A549 (cell line): ENCODE data around the gene PARVB. TPM values are rescaled to one million over a fixed set of nuclear protein-coding genes. Genes with fewer than 3 reads are reported as not detected.
"Not testable (repeated sequence)": the region's sequence is repeated elsewhere in the genome, so short reads cannot be mapped to it uniquely, and the experiment has no call there.

Experiments
- ATAC-seq, 2 experiments: fragments of 200-7000 bp in 1 of 2; fragments of >200 bp in 1 of 2; cut with Nextera tagmentation in 1 of 2; cut with Tn5 transposase in 1 of 2; 3 replicates each; pipeline versions ENCODE4 v1.8.0 to v1.9.1; 2018 to 2020; ENCODE audit warnings: mild to moderate bottlenecking in 1 of 2, moderate library complexity in 1 of 2
- CTCF ChIA-PET: fragments of 300-600 bp; sonication (Branson Sonifier 250); formaldehyde crosslinking; extraction: SDS; loops from one replicate; lab custom pipeline; 2021; ENCODE audit warnings: antibody characterized with exemption, inconsistent platforms; lab: Yijun Ruan, JAX
- POLR2A ChIA-PET: fragments of 350-600 bp; formaldehyde crosslinking; extraction: SDS; loops from one replicate; lab custom pipeline; 2021; ENCODE audit warnings: antibody characterized with exemption, inconsistent platforms; lab: Yijun Ruan, JAX
- DNase-seq, 2 experiments: peaks; one replicate each; pipeline versions ENCODE4 v3.0.0 to v3.0.0-alpha.2; 2011 to 2016; ENCODE audit warnings: low read depth in 1 of 2, low spot score in 1 of 2
- FAIRE-seq: peaks from 2 replicates; lab custom pipeline; 2011; peaks lifted over from hg19 to GRCh38; lab: Jason Lieb, UNC
- H3K27ac ChIP-seq, 2 experiments: fragments of >200 bp; sonication (Bioruptor Twin); formaldehyde crosslinking; 3 replicates each; pipeline ENCODE4 v1.5.1; 2016 to 2017
- H3K4me1 ChIP-seq: fragments of >200 bp; sonication (Bioruptor Twin); formaldehyde crosslinking; 3 replicates; pipeline ENCODE4 v1.6.1; 2016
- H3K4me2 ChIP-seq: fragments of >200 bp; sonication (Bioruptor Twin); formaldehyde crosslinking; 3 replicates; pipeline ENCODE4 v1.6.1; 2016
- H3K4me3 ChIP-seq: fragments of >200 bp; sonication (Bioruptor Twin); formaldehyde crosslinking; 3 replicates; pipeline ENCODE4 v1.5.1; 2016
- H3K9me3 ChIP-seq: fragments of >200 bp; sonication (Bioruptor Twin); formaldehyde crosslinking; 3 replicates; pipeline ENCODE4 v1.6.1; 2016
- CBX8 ChIP-seq: fragments of 200-600 bp; sonication (generic); IDR thresholded peaks from 2 replicates; pipeline ENCODE4 v1.6.1; 2016
- CEBPB ChIP-seq, 2 experiments: fragments of >200 bp in 1 of 2; sonication (Bioruptor Twin) in 1 of 2; formaldehyde crosslinking in 1 of 2; IDR thresholded peaks; 2 replicates each; pipeline ENCODE4 v1.6.1; 2012 to 2016
- CHD2 ChIP-seq: fragments of 150-350 bp; IDR thresholded peaks from 2 replicates; pipeline ENCODE4 v1.6.1; 2014; ENCODE audit warnings: low read length; ENCODE audit not compliant: partially characterized antibody
- EHF ChIP-seq: fragments of 250-450 bp; sonication (Bioruptor Pico); IDR thresholded peaks from 2 replicates; pipeline ENCODE4 v1.5.0; 2020; ENCODE audit warnings: mild to moderate bottlenecking
- ESRRA ChIP-seq: fragments of 150-350 bp; IDR thresholded peaks from 2 replicates; pipeline ENCODE4 v1.6.1; 2014; ENCODE audit warnings: mild to moderate bottlenecking, low read length, borderline replicate concordance
- FOXS1 ChIP-seq: fragments of 250-450 bp; sonication (Bioruptor Pico); IDR thresholded peaks from 2 replicates; pipeline ENCODE4 v1.5.0; 2020; ENCODE audit warnings: mild to moderate bottlenecking, moderate library complexity
- GATA3 ChIP-seq: IDR thresholded peaks from 2 replicates; pipeline ENCODE4 v1.6.1; 2012; ENCODE audit warnings: borderline replicate concordance
- HOXA7 ChIP-seq: fragments of 250-450 bp; sonication (Bioruptor Pico); IDR thresholded peaks from 2 replicates; pipeline ENCODE4 v1.5.0; 2020; ENCODE audit warnings: mild to moderate bottlenecking, moderate library complexity
- JUNB ChIP-seq: fragments of >200 bp; sonication (Bioruptor Twin); formaldehyde crosslinking; IDR thresholded peaks from 2 replicates; pipeline ENCODE4 v1.6.1; 2016
- KDM1A ChIP-seq: fragments of 200-600 bp; sonication (generic); IDR thresholded peaks from 2 replicates; pipeline ENCODE4 v1.6.1; 2016; ENCODE audit warnings: low read depth, mild to moderate bottlenecking
- MAFK ChIP-seq: fragments of 450-650 bp; IDR thresholded peaks from 2 replicates; pipeline ENCODE4 v1.6.1; 2014; ENCODE audit not compliant: partially characterized antibody
- POLR2AphosphoS2 ChIP-seq: conservative IDR thresholded peaks from 2 replicates; pipeline ENCODE4 v1.6.1; 2012; ENCODE audit warnings: low read length, improper control_type of control experiment, inconsistent platforms
- RARB ChIP-seq: fragments of 250-450 bp; sonication (Bioruptor Pico); IDR thresholded peaks from 2 replicates; pipeline ENCODE4 v1.8.0; 2021; ENCODE audit warnings: mild to moderate bottlenecking, moderate library complexity
- RNF2 ChIP-seq: fragments of 200-600 bp; sonication (generic); IDR thresholded peaks from 2 replicates; pipeline ENCODE4 v1.6.1; 2016; ENCODE audit warnings: low read depth, mild to moderate bottlenecking, antibody characterized with exemption, moderate library complexity, borderline replicate concordance
- SMC3 ChIP-seq: fragments of >200 bp; sonication (Bioruptor Twin); formaldehyde crosslinking; IDR thresholded peaks from 3 replicates; pipeline ENCODE4 v1.6.1; 2018; ENCODE audit warnings: inconsistent platforms
- TFCP2L1 ChIP-seq: fragments of 250-450 bp; sonication (Bioruptor Pico); IDR thresholded peaks from 2 replicates; pipeline ENCODE4 v1.5.0; 2021; ENCODE audit warnings: mild to moderate bottlenecking
- WGBS: methylation state at CpG from one replicate; pipeline ENCODE4 v1.1.6; 2017; ENCODE audit errors: missing lambda C conversion rate; 5-methylcytosine and 5-hydroxymethylcytosine counted together
- polyA plus RNA-seq, 4 experiments: library from polyadenylated mRNA; depleted of rRNA in 3 of 4; stranded (reverse); fragments of >200 nt; fragmentation: RNase III in 1 of 4; extraction: RNeasy Plus Mini Kit Qiagen cat#74134 plus additional on column Dnase treatment in 1 of 4; gene quantifications; 2 replicates in 3 of 4; 3 replicates in 1 of 4; pipeline ENCODE4 v1.2.3, GENCODE V29; 2011 to 2017
- TF ChIP-seq, protein P1 (sequence below): fragments of 450-650 bp; IDR thresholded peaks from 2 replicates; pipeline ENCODE4 v1.6.1; 2014; ENCODE audit warnings: antibody characterized with exemption
- TF ChIP-seq, protein P2 (sequence below): fragments of >200 bp; sonication (Bioruptor Twin); formaldehyde crosslinking; IDR thresholded peaks from 3 replicates; pipeline ENCODE4 v1.6.1; 2016
- TF ChIP-seq, protein P3 (sequence below): fragments of >200 bp; sonication (Bioruptor Twin); formaldehyde crosslinking; IDR thresholded peaks from 2 replicates; pipeline ENCODE4 v1.6.1; 2016
- TF ChIP-seq, protein P4 (sequence below): fragments of 200-600 bp; sonication (generic); IDR thresholded peaks from 2 replicates; pipeline ENCODE4 v1.6.1; 2016; ENCODE audit warnings: antibody characterized with exemption, mild to moderate bottlenecking, moderate library complexity
- TF ChIP-seq, protein P5 (sequence below): fragments of 150-350 bp; IDR thresholded peaks from 2 replicates; pipeline ENCODE4 v1.6.1; 2014; ENCODE audit warnings: low read depth, mild to moderate bottlenecking, low read length

The PARVB gene
- polyA plus RNA-seq, 2 of the 4 experiments (the other 2 are of a cell fraction): 28.3 to 33.5 TPM

DNA sequence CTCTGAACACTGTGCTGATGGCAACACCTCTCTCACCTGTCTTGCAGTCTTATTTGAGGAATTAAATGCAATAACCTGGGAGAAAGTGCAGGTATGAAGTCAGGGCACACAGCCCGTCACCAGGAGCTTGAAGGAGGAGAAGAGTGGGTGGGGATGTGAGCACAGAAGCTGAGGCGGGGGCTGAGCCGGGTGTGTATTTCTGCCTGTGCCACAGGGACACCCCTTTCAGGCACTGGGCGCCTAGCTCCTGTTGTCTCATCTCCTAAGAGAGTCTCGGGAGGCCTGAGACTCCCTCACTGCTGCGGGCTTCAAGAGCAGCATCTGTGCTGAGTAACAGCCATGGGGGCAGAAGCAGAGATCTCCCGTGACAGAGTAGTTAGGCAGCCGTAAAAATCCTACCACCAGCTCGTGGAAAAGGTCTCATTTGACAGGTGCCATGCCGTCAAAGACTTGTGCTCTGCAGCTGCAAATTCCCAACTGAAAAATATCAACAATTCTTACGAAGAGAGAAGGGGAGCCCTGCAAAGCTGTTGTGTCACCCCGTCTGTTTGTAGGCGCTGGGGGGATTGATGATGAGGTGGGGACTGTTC is 26.8 kb downstream of the PARVB start (continued):
- TF ChIP-seq TFCP2L1 (CRISPR knock-in tag): no peak
- TF ChIP-seq, protein P1, sequence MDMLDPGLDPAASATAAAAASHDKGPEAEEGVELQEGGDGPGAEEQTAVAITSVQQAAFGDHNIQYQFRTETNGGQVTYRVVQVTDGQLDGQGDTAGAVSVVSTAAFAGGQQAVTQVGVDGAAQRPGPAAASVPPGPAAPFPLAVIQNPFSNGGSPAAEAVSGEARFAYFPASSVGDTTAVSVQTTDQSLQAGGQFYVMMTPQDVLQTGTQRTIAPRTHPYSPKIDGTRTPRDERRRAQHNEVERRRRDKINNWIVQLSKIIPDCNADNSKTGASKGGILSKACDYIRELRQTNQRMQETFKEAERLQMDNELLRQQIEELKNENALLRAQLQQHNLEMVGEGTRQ: no peak
- TF ChIP-seq, protein P2, sequence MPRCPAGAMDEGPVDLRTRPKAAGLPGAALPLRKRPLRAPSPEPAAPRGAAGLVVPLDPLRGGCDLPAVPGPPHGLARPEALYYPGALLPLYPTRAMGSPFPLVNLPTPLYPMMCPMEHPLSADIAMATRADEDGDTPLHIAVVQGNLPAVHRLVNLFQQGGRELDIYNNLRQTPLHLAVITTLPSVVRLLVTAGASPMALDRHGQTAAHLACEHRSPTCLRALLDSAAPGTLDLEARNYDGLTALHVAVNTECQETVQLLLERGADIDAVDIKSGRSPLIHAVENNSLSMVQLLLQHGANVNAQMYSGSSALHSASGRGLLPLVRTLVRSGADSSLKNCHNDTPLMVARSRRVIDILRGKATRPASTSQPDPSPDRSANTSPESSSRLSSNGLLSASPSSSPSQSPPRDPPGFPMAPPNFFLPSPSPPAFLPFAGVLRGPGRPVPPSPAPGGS: no peak

DNA sequence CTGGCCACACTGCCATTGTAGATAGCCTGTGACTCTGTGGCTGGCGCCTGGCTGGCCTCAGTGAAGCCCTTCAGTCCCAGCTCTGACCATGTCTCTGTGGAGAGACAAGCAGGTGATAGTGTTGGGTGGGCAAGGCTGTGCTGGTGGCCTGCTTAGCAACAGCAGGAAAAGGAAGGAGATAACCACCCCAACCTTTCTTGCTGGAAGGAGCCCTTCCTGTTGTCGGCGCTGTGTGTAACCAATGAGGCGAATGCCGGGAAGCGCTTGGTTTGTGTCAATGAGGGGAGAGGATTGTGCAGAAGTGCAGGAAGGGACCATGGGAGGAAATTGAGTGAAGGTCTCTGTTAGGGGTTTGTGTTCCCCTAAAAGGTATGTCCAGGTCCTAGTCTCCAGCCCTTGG is 27.3 kb downstream of the PARVB start:
- ATAC-seq (no peak), DNase-seq (no peak), FAIRE-seq (no peak)
- TF ChIP-seq, protein P3, sequence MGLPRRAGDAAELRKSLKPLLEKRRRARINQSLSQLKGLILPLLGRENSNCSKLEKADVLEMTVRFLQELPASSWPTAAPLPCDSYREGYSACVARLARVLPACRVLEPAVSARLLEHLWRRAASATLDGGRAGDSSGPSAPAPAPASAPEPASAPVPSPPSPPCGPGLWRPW: no peak
- no peak for TF ChIP-seq CBX8
- no peak for TF ChIP-seq RARB (CRISPR knock-in tag)
- ChIA-PET CTCF (interaction anchor here (0.9 to 1.3 kb wide), 3 partner anchors 24 to 58 kb away, joined by 3 to 4 read pairs (median 3); no protein-coding TSS in a partner anchor), POLR2A (no interaction called here)
- H3K4me2 ChIP-seq: no peak overlapping the region
- no peak overlapping the region for H3K4me3 ChIP-seq
- 91% methylated on average over 6 of the region's 6 CpGs for WGBS
- no peaks in the 10 kb centered on the region for H3K4me1 ChIP-seq
- no peaks in the 10 kb centered on the region for H3K9me3 ChIP-seq
- no peak overlapping the region for H3K27ac ChIP-seq

DNA sequence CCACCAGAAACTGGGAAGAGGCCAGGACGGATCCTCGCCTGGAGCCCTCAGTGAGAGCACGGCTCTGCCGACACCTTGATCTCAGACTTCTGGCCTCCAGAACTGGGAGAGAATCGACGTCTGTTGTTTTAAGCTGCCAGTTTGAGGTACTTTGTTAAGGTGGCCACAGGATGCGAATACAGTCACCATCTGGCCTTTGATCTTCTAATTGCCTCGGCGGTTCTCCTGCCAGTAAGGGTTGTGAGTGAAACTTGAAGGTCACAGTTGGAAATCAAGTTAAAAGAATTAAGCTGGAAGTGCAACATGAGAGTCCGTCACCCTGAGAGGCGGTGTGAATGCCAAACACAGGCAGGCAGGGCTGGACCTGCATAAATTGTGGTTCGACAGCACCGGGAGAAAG is 27.9 kb downstream of the PARVB start:
- Histone ChIP-seq H3K27ac (no peak overlapping the region), H3K9me3 (no peaks in the 10 kb centered on the region), H3K4me3 (no peak overlapping the region), H3K4me1 (no peaks in the 10 kb centered on the region), H3K4me2 (no peak overlapping the region)
- ATAC-seq (no peak), FAIRE-seq (no peak), DNase-seq (no peak)
- CTCF ChIA-PET: interaction anchor here (1.1 kb wide), 2 partner anchors 29 to 37 kb away, joined by 3 to 4 read pairs; no protein-coding TSS in a partner anchor
- 89% methylated on average over 8 of the region's 13 CpGs for WGBS
- TF ChIP-seq MAFK (no peak), SMC3 (no peak), KDM1A (no peak)
- POLR2A ChIA-PET: no interaction called here

DNA sequence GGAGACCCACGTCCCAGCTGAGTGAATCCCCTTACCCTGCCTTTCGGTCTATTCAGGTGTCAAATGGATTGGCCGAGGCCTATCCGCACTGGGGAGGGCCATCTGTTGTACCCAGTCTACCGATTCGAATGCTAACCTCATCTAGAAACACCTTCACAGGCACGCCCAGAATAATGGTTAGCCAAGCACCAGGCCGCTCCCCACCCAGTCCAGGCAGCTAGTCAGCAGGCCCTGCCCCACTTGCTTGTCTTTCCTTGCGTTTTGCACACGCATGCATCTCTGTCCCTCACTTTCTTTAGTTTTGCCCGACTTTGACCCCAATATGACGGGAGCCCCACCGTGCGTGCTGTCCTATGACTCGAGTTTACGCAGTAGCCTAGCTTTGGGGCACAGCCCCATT is 31.7 kb downstream of the PARVB start:
- ATAC-seq (no peak), FAIRE-seq (no peak)
- no peak overlapping the region for H3K4me2 ChIP-seq
- TF ChIP-seq JUNB (no peak), HOXA7 (CRISPR knock-in tag) (no peak), POLR2AphosphoS2 (no peak), RNF2 (no peak), CBX8 (no peak), RARB (CRISPR knock-in tag) (no peak), CHD2 (no peak), EHF (no peak), MAFK (no peak), CEBPB (IDR thresholded peaks at IDR 0.05) (no peak), GATA3 (no peak), ESRRA (no peak), FOXS1 (CRISPR knock-in tag) (no peak)
- TF ChIP-seq, protein P4, sequence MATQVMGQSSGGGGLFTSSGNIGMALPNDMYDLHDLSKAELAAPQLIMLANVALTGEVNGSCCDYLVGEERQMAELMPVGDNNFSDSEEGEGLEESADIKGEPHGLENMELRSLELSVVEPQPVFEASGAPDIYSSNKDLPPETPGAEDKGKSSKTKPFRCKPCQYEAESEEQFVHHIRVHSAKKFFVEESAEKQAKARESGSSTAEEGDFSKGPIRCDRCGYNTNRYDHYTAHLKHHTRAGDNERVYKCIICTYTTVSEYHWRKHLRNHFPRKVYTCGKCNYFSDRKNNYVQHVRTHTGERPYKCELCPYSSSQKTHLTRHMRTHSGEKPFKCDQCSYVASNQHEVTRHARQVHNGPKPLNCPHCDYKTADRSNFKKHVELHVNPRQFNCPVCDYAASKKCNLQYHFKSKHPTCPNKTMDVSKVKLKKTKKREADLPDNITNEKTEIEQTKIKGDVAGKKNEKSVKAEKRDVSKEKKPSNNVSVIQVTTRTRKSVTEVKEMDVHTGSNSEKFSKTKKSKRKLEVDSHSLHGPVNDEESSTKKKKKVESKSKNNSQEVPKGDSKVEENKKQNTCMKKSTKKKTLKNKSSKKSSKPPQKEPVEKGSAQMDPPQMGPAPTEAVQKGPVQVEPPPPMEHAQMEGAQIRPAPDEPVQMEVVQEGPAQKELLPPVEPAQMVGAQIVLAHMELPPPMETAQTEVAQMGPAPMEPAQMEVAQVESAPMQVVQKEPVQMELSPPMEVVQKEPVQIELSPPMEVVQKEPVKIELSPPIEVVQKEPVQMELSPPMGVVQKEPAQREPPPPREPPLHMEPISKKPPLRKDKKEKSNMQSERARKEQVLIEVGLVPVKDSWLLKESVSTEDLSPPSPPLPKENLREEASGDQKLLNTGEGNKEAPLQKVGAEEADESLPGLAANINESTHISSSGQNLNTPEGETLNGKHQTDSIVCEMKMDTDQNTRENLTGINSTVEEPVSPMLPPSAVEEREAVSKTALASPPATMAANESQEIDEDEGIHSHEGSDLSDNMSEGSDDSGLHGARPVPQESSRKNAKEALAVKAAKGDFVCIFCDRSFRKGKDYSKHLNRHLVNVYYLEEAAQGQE: no peak
- TF ChIP-seq, protein P5, sequence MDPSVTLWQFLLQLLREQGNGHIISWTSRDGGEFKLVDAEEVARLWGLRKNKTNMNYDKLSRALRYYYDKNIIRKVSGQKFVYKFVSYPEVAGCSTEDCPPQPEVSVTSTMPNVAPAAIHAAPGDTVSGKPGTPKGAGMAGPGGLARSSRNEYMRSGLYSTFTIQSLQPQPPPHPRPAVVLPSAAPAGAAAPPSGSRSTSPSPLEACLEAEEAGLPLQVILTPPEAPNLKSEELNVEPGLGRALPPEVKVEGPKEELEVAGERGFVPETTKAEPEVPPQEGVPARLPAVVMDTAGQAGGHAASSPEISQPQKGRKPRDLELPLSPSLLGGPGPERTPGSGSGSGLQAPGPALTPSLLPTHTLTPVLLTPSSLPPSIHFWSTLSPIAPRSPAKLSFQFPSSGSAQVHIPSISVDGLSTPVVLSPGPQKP: no peak
- TF ChIP-seq, all 56 proteins: peak for 0
- peaks cover 28% of the 10 kb centered on the region for H3K4me1 ChIP-seq
- WGBS: 89% methylated on average over 13 of the region's 16 CpGs
- DNase-seq: no peak
- no peaks in the 10 kb centered on the region for H3K9me3 ChIP-seq
- H3K27ac ChIP-seq: no peak overlapping the region
- ChIA-PET POLR2A (no interaction called here), CTCF (interaction anchor here (1.0 to 1.2 kb wide), 3 partner anchors 14 to 62 kb away, joined by 3 read pairs; no protein-coding TSS in a partner anchor)
- no peak overlapping the region for H3K4me3 ChIP-seq

DNA sequence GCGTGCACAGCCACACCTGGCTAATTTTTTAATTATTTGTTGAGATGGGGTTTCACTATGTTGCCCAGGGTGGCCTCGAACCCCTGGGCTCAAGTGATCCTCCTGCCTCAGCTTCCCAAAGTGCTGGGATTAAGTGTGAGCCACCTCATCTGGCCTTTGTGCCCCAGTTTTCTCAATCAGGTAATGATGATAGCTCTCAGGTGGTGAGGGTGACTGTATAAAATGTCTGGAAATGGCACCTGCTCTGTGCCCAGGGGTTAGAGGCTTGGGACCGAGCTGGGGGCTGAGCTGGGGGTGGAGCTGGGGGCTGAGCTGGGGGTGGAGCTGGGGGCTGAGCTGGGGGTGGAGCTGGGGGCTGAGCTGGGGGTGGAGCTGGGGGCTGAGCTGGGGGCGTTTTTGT is 32.5 kb downstream of the PARVB start:
- 94% methylated on average over 2 of the region's 4 CpGs for WGBS

More for the DNA sequence above, 32.5 kb downstream of the PARVB start:
- ATAC-seq, FAIRE-seq, H3K4me3 ChIP-seq, H3K4me2 ChIP-seq, H3K9me3 ChIP-seq, DNase-seq, POLR2A ChIA-PET: not testable (repeated sequence)
- peaks cover 28% of the 10 kb centered on the region for H3K4me1 ChIP-seq
- CTCF ChIA-PET: interaction anchor here (0.6 to 1.7 kb wide), 8 partner anchors 10 to 115 kb away, joined by 3 to 7 read pairs (median 3); no protein-coding TSS in a partner anchor
- H3K27ac ChIP-seq: peak overlapping the region in 1 of 2 experiments; percentile 37; a peak in 2 of 6 replicates
